ENCODE results near the gene FIBIN. TPM values are rescaled to one million over a fixed set of nuclear protein-coding genes. Genes with fewer than 3 reads are reported as not detected.

FIBIN gene
- 0.47 TPM in 1 of 2 replicates, not detected in the other for total RNA-seq

DNA sequence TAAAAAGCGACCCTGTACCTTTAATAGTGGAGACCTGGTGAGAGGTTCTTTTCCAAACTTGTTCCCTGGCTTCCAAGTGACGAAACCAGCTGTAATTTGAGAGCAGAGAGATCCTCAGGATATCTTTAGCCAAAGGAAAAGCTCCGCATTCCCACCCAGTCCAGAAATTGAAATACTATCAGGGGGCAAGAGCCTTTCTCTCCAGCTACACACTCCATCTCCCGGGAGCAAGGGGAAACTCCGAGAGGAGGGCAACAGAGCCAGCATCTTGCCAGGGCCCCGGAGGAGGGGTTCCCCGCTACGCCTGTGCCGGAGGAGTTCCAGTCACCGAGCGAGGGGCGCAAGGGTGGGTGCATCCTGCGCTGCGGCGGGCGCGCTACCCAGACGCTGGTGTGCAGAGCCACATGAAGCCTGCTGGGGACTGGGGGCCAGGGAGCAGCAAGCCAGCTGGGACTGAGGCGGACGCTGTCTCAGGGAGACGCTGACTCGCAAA is at the start of gene FIBIN:
Gene FIBIN, plus strand, starts transcription at position 148 of the 493 bp plus-strand sequence. CDS start 415 bp downstream, outside the sequence.

GRCh38 chr11:27040302-27041115 is 46.6 kb downstream of the FIBIN start, which contains the start of gene BBOX1:
BBOX1 (plus strand) TSS chr11:27040815; CDS start chr11:27055431, 14,616 bp downstream.

Other genes with a start within 250 kb of the FIBIN start
- gene BBOX1, start 46.7 kb downstream of the FIBIN start, total RNA-seq = not detected in 2 replicates